Fibroblast of villous mesenchyme (primary cell): ENCODE measurements around the gene BMP8A. TPM values are rescaled to one million over a fixed set of nuclear protein-coding genes. Genes with fewer than 3 reads are reported as not detected.
"Not testable (repeated sequence)": the region's sequence is repeated elsewhere in the genome, so short reads cannot be mapped to it uniquely, and the experiment has no call there.

Experiments used
- DNase-seq: peaks from one replicate; pipeline ENCODE4 v3.0.0-alpha.2; 2010; ENCODE audit warnings: low read depth
- H3K4me3 ChIP-seq: 2 replicates; pipeline ENCODE4 v1.5.1; 2011; ENCODE audit warnings: low read depth, mild to moderate bottlenecking, low read length
- CTCF ChIP-seq: IDR thresholded peaks from 2 replicates; pipeline ENCODE4 v1.5.1; 2012; ENCODE audit warnings: low read depth, mild to moderate bottlenecking, low read length; ENCODE audit not compliant: insufficient read depth
- total RNA-seq: library from RNA; depleted of rRNA; stranded (reverse); fragments of >200 nt; gene quantifications from 2 replicates; pipeline ENCODE4 v1.2.3, GENCODE V29; 2012

The BMP8A gene
- total RNA-seq, 1 donor: 1.7 TPM

DNA sequence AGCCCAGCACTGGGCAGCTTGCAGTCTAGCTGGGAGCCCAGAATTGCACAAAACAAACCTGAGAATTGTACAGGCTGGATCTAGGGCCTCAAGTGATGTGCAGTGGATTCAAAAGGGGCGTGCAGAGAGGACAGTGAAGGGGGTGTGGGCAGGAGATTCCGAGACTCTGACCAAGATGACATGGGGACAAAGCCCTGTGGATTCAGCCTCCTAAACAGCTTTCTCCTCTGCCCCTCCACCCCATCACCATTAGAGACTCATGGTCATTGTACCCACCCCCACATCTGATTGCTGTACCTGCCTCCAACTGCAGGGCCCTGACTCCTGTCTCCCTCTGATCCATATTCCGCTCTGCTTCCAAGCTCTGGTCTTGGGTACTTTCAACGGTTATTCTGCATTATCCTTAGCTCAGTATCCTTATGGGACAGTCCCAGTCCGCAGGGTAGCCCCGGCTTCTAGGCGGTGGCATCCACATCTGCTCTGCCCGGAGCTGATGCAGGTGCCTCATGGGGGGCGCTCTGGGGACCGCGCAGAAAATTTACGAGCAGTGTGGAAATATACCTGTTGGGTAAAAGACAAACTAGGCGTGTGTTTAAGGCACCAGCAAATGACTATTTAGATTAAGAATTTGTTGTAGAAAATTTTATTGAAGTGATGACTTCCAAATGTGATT is 1.7 kb upstream of the BMP8A start:
- H3K4me3 ChIP-seq: no peak overlapping the region
- no peak for TF ChIP-seq CTCF
- no peak for DNase-seq

DNA sequence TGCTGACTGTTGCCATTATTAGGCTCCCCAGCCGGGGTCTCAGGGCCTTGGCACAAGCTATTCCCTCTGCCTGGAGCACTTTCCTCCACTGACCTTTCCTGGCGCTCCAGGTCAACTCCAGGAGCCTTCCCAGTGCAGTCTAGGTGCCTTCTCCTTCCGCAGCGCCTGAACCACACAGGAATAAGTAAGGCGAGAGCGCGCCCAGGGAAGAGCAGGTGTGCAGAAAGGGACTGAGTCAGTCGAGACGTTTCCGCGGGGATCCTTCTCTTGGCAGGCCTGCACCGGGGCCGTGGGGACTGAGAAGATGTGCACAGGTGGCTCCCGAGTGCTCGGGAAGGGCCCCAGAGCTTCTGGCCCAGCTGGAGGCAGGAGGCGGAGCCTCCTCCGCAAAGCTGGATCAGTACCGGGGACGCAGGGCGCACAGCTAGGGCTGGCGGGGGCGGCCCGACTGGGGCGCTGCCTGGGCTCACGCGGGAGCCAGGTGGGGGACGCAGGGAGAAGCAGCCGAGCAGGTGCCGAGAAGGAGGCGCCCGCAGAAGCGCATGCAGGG is 765 bp upstream of the BMP8A start:
- peak overlapping the region; percentile 52 for H3K4me3 ChIP-seq
- DNase-seq: no peak
- no peak for TF ChIP-seq CTCF

DNA sequence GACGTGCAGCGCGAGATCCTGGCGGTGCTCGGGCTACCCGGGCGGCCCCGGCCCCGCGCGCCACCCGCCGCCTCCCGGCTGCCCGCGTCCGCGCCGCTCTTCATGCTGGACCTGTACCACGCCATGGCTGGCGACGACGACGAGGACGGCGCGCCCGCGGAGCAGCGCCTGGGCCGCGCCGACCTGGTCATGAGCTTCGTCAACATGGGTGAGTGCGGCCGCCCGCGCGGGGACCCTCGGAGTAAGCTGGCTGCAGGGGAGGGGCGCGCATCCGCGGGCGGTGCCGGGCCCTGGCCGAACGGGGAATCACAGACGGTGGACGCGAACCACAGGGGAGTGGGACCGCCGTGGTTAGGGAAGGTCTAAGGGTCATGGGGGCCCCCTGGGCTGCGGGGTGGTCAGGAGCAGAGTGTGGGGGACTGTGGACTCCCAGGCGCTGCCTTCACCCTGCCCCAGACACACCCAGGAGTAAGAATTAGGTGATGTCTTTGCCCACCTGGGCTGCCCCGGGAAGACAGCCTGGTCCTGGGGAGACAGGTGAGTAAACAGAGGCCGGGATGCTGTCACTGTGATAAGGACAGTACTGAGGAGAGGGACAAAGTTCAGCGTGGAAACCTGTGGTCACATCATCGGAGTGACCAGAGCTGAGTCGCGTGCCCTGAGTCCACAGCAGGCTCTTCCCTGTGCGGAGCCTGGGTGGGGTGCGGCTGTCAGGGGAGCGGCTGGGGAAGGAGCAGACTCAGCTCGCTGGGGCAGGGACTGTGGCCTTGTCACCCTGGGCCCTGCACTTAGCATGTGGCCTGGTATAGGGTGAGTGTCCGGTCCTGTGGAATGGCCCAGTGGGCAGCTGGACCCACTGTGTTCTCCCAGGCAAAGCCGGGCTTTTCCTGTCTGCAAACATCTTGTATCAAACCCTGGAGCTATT is 944 bp downstream of the BMP8A start:
- not testable (repeated sequence) for DNase-seq, H3K4me3 ChIP-seq

DNA sequence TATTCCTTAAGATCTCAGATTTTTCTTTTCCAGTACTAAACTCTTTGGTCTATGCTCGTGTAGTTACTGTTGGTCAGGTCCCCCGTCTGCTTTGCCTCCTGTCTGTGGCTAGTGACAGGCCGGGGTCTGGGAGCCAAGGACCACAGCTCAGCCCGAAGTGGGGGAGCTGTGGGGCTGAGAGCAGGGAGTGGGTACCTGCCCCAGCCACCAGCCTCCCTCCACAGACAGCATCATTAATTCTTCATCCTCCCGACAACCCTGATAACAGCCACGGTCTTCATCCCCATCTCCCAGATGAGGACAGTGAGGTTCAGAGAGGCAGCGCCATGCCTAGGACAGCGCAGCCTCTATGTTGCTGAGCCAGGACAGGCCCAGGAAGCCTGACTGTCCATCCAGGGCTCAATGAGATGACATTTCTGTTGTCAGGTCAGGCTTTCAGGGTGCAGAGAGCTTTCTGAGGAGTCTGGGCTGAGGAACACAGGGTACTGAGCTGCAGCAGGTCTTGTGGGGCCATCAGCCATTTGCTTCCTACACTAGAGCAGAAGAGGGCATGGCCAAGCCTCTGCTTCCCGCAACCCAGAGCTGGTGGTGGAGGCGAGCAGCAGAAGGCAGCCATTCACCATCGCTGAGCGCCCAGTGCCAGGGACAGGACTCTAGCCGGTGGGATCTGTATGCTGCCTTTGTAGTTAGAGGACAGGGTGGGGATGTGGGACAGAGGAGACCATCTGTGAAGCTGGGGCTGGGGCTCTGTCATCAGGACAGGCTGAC is 1.8 kb downstream of the BMP8A start:
- DNase-seq, H3K4me3 ChIP-seq: not testable (repeated sequence)

- no peak for TF ChIP-seq CTCF
- H3K4me3 ChIP-seq: no peak overlapping the region
- no peak for DNase-seq
These were observed 3.4 kb downstream of the BMP8A start for GRCh38 chr1:39494671-39495410.

GRCh38 chr1:39496520-39496919 is 5.1 kb downstream of the BMP8A start:
- H3K4me3 ChIP-seq, DNase-seq: not testable (repeated sequence)

GRCh38 chr1:39497585-39497984 is 6.1 kb downstream of the BMP8A start:
- TF ChIP-seq CTCF: no peak
- DNase-seq: no peak
- no peak overlapping the region for H3K4me3 ChIP-seq

GRCh38 chr1:39498096-39498710 is 6.8 kb downstream of the BMP8A start:
- not testable (repeated sequence) for H3K4me3 ChIP-seq, DNase-seq

GRCh38 chr1:39498821-39499220 is 7.4 kb downstream of the BMP8A start:
- DNase-seq: not testable (repeated sequence)

More at GRCh38 chr1:39498821-39499220, 7.4 kb downstream of the BMP8A start:
- H3K4me3 ChIP-seq: not testable (repeated sequence)
